NCI-H2029 treated with DMSO at 0.1 percent for 48 hours (cell line): ENCODE results near the gene MAN2A2.

Experiments
- DNase-seq: peaks from one replicate; lab custom pipeline; 2025; lab: John Stamatoyannopoulos, UW

The MAN2A2 gene

DNA sequence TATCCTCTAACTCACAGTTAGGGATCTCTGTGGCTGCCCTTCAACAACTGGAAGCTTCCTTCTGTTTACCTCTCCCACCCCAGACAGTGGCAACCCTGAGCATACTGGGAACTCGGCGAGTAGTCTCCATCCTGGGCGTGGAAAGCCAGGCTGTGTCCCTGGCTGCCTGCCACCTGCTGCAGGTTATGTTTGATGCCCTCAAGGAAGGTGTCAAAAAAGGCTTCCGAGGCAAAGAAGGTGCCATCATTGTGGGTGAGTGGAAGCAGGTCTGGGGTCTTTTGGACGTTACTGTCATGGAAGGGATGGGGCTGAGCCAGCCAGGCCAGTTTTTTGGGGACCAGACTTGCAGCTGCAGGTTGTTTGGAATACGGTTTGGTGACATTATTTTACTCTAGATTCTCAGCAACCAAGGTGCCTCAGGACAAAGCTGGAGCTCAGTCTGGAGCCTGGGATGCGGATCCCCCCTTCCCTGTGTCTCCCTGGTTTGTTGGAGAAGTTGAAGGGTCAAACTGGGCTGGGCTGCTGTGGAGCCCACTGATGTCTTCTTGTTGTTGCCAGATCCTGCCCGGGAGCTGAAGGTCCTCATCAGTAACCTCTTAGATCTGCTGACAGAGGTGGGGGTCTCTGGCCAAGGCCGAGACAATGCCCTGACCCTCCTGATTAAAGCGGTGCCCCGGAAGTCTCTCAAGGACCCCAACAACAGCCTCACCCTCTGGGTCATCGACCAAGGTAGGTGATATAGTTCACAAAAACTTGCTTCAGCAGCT is 39.4 kb downstream of the MAN2A2 start:
- DNase-seq, result no peak

DNA sequence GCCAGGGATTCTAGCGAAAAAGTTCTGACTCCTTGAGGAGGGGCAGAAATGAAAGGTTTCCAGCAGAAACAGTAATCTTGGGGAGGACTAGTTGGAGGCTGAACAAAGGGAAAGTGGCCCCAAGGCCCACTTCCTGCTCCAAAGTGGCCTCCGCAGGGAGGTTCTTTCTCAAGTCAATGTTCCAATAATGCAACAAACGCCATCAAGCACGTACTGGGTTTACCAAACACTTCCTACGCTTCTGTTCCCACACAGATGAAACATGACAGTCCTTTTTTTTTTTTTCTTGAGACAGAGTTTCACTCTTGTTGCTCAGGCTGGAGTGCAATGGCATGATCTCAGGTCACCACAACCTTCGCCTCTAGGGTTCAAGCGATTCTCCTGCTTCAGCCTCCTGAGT is 42.0 kb downstream of the MAN2A2 start:
- no peak for DNase-seq

DNA sequence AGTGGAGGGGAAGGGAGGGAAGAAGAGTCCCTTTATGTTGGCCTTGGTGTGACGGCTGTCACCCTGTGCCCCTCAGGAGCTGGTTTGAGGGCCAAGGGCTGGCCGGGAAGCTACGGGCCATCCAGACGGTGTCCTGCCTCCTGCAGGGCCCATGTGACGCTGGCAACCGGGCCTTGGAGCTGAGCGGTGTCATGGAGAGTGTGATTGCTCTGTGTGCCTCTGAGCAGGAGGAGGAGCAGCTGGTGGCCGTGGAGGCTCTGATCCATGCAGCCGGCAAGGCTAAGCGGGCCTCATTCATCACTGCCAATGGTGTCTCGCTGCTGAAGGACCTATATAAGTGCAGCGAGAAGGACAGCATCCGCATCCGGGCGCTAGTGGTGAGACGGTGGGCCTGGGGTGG is 43.4 kb downstream of the MAN2A2 start:
- no peak for DNase-seq

DNA sequence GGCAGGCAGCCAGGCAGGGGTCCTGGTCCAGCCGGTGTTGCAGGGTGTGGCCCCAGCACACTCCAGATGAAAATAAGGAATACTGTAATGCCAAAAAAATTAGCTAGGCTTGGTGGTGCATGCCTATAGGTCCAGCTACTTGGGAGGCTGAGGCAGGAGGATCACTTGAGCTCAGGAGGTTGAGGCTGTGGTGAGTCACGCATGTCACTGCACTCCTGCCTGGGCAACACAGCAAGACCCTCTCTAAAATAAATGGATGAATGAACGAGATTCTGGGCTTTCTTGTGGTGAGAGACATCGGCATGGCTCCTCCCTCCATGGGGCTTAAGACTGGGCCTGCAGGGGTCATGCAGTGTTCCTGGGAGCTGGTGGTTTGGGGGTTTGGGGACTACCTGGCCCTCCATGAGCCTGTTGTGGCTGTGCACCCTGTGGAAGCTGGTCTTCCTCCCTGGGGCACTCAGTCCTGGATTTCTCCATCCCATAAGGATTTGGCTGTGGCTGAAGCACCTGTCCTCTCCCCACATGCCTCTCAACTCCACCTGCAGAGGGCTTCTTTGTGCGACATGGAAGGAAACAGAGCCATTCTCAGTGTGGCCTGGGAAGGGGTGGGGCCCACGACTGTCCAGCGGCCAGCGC is 44.0 kb downstream of the MAN2A2 start:
- DNase-seq, result no peak

DNA sequence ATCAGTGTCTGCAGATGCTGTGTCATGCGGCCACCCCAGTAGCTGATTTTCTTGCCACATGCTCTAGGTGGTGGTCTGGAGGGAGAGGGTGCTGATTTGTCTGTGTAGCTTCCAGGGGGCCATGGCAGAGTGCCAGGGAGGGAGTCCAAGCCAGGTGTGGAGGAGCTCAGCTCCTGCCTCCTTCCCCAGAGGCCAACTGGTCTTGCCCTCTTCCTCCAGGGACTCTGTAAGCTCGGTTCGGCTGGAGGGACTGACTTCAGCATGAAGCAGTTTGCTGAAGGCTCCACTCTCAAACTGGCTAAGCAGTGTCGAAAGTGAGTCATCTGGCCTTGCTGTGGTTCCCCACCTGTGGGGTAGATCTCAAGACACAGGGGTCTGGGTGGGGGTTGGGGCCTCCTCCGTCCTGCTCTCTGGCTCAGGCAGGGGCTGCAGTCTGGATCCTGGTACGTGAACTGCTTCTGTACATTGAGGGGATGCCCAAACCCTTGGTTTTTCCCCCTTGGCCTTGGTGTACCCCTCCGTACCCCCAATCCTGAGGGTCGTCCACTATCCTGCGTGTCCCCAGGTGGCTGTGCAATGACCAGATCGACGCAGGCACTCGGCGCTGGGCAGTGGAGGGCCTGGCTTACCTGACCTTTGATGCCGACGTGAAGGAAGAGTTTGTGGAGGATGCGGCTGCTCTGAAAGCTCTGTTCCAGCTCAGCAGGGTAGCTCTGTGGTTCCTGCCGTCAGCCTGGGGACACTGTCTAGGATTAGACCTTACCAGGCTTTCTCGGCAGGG is 44.7 kb downstream of the MAN2A2 start:
- no peak for DNase-seq

DNA sequence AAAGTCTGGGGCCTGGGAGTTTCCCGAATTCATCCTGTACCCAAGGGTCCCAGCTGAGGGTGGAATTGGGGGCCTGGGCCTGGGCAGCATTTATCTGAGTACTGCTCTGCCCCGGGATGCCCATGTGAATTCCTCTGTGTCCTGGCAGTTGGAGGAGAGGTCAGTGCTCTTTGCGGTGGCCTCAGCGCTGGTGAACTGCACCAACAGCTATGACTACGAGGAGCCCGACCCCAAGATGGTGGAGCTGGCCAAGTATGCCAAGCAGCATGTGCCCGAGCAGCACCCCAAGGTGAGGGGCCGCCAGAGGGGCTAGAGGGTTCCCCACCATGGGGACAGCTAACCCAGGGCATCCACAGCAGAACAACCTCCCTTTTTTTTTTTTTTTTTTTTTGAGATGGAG is 45.4 kb downstream of the MAN2A2 start:
- no peak for DNase-seq

DNA sequence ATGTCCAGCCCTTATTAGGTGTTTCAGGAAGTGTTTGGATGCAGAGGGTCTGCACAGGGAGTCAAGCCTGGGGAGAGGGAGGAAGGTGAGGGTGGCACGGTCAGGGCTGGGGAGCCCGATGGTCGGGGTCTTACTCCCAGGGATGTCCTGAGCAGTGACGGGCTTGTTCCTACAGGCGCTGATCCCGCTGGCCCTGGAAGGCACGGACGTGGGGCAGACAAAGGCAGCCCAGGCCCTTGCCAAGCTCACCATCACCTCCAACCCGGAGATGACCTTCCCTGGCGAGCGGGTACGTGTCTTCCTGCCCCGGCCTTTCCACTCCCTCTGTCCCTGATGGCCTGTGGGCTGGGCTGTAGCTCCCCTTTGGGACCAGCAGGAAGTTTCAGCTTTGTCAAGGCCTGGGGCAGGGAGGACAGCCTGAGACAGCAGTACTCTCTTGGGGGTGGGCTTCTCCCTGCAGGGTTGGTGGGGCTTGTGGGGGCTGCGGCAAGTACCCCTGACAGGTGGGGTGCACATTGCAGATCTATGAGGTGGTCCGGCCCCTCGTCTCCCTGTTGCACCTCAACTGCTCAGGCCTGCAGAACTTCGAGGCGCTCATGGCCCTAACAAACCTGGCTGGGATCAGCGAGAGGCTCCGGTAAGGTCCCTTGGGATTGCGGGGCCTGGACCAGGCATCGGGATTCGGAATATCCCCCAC is 47.0 kb downstream of the MAN2A2 start:
- no peak for DNase-seq

DNA sequence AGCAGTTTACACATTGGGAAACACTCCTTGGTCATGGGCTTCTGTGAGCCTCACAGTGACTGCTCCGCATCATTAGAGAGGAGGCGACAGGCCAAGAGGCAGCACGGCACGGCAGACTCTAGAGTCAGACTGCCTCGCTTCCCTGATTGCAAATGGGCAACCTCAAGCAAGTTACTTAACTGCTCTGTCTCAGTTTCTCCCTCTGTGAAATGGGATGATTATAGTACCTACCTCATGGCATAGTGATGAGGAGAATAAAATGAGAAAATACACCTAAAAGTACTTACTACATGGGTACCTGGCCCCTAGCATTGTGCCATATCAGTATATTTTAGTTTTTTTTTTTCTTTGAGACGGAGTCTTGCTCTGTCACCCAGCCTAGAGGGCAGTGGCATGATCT is 47.6 kb downstream of the MAN2A2 start:
- no peak for DNase-seq

DNA sequence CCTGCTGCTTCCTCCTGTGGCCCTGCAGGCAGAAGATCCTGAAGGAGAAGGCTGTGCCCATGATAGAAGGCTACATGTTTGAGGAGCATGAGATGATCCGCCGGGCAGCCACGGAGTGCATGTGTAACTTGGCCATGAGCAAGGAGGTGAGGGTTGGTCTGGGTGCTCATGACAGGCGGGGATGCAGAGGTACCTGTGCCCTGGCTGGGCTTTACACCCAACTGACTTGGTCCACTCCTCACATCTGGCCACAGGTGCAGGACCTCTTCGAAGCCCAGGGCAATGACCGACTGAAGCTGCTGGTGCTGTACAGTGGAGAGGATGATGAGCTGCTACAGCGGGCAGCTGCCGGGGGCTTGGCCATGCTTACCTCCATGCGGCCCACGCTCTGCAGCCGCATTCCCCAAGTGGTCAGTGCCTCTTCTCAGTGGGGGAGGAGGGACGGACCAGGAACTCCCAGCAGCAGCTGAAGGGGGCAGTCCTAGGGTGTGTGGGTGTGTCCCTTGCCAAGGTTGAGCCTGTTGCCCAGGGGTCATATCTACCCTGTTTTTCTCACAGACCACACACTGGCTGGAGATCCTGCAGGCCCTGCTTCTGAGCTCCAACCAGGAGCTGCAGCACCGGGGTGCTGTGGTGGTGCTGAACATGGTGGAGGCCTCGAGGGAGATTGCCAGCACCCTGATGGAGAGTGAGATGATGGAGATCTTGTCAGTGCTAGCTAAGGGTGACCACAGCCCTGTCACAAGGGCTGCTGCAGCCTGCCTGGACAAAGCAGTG is 50.0 kb downstream of the MAN2A2 start:
- no peak for DNase-seq

DNA sequence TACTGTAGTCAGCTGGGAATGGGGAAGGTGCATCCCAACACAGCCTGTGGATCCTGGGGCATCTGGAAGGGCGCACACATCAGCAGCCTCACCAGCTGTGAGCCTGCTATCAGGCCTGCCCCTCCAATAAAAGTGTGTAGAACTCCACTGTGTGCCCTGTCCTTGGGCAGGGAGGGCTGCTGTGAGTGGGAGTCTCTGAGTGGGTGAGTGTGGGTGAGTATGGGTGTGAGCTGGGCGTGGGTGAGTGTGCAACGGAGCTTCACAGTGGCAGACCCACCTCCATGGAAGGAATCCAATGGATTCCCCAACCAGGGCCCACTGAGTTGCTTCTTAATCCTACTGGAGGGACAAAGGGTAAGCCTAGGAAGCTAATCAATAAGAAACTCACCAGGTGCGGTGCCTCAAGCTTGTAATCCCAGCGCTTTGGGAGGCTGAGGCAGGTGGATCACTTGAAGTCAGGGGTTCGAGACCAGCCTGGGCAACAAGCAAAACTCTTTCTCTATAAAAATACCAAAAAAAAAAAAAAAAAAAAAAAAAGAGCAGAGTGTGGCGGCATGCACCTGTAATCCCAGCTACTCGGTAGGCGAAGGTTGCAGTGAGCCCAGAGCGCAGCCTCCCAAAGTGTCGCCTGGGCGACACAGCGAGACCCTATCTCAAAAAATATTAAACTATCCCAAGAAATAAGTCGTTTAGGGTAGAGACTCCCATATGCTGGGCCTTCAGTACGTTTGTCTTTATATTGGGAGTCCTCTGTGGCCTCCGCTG is 51.0 kb downstream of the MAN2A2 start:
- DNase-seq, result no peak

DNA sequence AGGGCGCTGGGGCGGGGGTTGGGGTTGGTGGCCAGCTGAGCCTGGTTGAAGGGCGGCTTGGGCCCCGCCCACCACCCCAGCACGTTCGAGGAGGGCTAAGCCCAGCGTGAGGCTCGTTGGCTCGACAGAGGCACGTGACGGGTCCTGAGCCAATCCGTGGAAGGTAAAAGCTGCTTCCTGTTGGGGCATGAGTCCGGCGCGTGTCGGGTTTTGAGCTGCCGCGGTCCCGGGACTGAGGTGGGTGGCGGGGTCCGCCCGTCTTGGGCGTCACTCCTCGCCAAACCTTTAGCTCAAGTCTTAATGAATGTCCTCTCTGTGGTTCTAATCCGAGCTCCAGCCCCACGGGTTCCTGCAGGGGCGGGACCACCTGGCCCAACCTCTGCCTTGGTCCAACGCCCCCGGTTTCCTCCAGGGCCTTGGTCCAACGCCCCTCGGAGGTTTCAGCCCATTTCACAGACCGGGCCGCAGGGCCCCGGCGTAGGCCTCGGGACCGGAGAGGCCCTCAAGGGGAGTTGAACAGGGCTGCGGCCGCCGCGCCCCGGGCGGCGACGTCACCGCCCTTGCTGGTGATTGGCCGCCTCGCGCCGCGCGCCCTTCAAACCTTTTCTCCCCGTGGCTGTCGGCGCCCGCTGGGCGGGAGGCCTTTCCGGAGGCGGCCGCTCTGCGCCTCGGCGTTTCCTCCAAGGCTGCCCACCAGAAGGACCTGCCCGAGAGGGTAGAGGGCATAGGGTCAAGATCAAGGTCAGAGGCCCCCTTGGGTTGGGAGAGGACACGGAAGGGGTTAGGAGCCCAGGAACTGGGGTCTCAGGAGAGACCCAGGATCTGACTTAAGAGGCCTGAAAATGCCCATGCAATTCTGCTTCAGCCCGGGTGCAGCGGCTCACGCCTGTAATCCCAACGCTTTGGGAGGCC is 51.9 kb downstream of the MAN2A2 start, which contains the start of gene RCCD1:
TSS of gene RCCD1 (plus strand) at position 173 of the 912 bp plus-strand sequence. CDS start 1,851 bp downstream, outside the sequence.
- peak; percentile 38 for DNase-seq

DNA sequence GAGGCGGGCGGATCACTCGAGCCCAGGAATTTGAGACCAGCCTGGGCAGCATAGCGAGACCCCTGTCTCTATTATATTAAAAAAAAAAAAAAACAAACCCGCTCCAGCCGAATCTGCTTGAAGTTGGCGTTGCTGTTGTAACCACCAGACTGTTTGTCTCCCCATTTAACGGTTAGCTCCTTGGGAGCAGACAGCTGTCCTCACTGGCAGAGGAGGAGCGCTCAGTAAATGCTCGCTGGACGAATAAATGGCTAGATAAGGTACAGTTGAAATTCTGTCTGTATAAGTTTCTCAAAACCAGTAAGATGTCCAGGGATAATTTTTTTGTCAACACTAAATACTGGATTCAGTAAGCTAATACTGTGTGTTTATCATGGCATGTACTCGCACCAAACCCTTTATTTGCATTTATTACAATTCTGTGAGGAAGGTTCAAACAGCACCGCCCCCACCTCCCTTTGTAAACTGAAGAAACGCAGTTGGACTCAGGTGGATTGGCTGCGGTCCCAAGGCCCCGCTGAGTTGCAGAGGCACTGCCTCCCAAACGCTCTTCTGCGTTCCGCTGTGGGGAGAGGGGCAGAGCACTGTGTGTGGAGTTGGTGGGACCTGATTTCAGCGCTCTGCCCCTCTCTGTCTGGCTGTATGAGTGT is 52.6 kb downstream of the MAN2A2 start:
- DNase-seq, result no peak

DNA sequence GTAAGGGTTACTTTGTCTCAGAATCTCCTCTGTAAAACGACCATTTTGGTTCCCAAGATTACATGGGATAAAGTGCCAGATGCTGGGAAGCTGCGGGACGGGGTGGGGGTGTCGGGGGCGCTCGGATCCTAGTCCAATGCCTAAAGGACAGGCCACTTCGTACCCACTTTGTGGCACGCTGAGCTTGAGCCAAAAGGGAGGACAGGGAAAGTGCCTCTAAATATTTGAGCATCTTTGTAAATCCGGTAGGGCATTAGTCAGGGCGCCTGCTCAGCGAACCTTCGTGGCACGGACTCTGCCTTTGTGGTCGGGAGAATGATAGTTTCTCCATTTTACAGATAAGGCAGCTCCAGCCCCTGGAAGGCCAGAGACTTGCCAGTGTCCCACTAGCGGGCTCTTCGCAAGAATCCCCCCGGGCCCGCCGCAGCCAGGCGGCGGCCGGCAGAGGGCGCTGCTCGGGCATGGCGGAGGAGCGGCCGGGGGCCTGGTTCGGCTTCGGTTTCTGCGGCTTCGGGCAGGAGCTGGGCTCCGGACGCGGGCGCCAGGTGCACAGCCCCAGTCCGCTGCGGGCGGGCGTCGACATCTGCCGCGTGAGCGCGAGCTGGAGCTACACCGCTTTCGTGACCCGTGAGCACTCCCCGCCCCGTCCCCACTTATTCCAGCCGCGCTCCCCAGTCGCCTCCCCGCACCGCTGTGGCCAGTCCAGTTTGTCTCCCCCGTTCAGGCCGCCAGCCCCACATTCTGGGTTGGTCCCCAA is 53.4 kb downstream of the MAN2A2 start:
- DNase-seq, result no peak

DNA sequence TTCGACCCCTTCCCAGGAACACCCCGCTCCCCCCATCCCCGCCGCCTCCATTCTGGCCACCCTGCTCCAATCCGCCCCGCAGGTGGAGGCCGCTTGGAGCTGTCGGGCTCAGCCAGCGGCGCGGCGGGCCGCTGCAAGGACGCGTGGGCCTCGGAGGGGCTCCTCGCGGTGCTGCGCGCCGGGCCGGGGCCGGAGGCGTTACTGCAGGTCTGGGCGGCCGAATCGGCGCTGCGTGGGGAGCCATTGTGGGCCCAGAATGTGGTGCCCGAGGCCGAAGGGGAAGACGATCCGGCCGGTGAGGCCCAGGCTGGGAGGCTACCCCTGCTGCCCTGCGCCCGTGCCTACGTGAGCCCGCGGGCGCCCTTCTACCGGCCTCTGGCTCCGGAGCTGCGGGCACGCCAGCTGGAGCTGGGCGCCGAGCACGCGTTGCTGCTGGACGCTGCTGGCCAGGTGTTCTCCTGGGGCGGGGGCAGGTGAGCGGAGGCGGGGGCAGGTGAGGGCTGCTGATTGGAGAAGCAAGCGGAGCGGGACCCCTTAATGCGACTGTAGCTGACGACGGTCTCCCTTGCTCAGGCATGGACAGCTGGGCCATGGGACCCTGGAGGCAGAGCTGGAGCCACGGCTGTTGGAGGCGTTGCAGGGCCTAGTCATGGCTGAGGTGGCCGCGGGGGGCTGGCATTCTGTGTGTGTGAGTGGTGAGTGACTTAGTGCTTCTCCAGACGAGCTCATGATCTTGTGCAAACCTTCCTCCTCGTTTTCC is 54.1 kb downstream of the MAN2A2 start:
- DNase-seq, result no peak

DNA sequence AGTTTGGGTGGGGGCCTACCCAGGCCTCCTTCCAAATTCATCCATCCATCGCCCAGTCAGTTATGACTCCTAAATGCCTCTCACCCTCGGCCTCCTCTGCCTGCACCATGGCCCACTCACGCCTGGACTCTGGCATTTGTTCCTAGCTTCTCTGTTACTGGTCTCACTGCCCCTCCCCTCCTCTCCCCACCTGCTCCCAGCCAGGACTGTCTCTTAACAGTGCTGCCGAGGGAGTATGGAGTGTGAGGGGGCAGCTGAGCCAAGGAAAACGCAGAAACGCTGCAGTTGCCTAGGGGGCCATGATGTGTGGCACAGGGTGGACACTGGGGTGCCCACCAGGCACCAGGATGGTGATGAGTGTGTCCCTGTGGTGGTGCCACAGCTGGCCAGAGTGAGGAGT is 54.7 kb downstream of the MAN2A2 start:
- no peak for DNase-seq

DNA sequence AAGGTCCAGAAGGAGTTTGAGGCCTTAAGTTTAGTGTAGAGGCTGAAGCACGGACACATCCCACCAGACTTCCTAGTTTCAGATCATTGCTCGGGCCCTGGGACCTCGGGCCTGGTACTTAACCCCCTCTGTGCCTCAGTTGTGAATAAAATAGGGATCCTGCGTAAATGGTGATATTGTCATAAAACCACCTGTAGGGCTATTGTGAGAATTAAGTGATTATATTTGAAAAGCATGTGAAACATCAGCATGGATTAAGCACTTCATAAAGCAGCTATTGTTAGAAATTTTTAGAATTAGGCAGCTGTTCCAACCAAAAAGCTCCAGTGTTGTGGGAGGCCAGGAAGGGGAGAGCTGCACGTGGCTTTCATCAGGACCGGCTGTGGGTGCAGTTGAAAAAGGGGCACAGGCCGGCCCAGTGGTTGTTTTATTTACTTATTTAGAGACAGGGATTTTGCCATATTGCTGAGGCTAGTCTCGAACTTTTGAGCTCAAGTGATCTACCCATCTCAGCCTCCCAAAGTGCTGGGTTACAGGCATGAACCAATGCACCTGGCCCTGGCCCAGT is 56.0 kb downstream of the MAN2A2 start:
- no peak for DNase-seq

DNA sequence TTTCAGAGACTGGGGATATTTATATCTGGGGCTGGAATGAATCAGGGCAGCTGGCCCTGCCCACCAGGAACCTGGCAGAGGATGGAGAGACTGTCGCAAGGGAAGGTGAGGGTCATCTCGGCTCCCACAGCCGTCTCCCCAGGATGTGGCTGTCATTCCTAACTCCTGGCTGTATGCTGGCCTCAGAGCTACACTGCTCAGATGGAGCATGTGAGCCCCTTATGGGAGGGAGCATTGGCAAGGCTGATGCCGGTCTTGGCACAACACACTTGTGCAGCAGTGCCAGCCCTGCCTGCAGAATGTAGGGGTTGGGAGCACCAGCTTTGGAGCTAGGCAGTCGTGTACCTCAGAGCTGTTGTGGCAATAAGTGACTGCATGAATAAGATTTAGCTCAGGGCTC is 56.8 kb downstream of the MAN2A2 start:
- DNase-seq, result no peak
